A673 (cell line): ENCODE data around the gene HTR6. TPM values are rescaled to one million over a fixed set of nuclear protein-coding genes. Genes with fewer than 3 reads are reported as not detected.
"Not testable (repeated sequence)": the region's sequence is repeated elsewhere in the genome, so short reads cannot be mapped to it uniquely, and the experiment has no call there.

Experiments
- BruUV-seq: library from RNA; stranded (reverse); fragments of 400-500 nt; replicated peaks from 2 replicates; lab custom pipeline; 2021; lab: Mats Ljungman, UMichigan
- CTCF ChIA-PET: fragments of 300-600 bp; sonication (Branson Sonifier 250); formaldehyde crosslinking; loops from one replicate; lab custom pipeline; 2022; ENCODE audit warnings: antibody characterized with exemption; lab: Charles Lee
- POLR2A ChIA-PET: fragments of 300-600 bp; sonication (Branson Sonifier 250); formaldehyde crosslinking; loops from one replicate; lab custom pipeline; 2022; ENCODE audit warnings: antibody characterized with exemption; ENCODE audit not compliant: low non-redundant PET; lab: Charles Lee
- DNase-seq: peaks from one replicate; pipeline ENCODE4 v3.0.0-alpha.2; 2015; ENCODE audit warnings: low spot score
- H3K27ac ChIP-seq: fragments of 200-600 bp; sonication (generic); 2 replicates; pipeline ENCODE4 v1.5.1; 2016; ENCODE audit warnings: mixed run types, low read depth, mild to moderate bottlenecking, mixed read lengths, antibody characterized with exemption, low read length; ENCODE audit not compliant: poor library complexity, severe bottlenecking
- H3K27me3 ChIP-seq: fragments of 200-600 bp; sonication (generic); replicated peaks from 2 replicates; pipeline ENCODE4 v1.6.1; 2017; ENCODE audit warnings: mixed run types, low read depth, mild to moderate bottlenecking, mixed read lengths, antibody characterized with exemption, low read length; ENCODE audit not compliant: insufficient read depth, poor library complexity
- H3K36me3 ChIP-seq: fragments of 200-600 bp; sonication (generic); 2 replicates; pipeline ENCODE4 v1.6.1; 2016; ENCODE audit warnings: mixed run types, mild to moderate bottlenecking, mixed read lengths, antibody characterized with exemption, low read length; ENCODE audit not compliant: insufficient read depth, poor library complexity, severe bottlenecking
- H3K4me1 ChIP-seq: fragments of 200-600 bp; sonication (generic); 2 replicates; pipeline ENCODE4 v1.6.1; 2017; ENCODE audit warnings: mixed run types, mild to moderate bottlenecking, mixed read lengths, antibody characterized with exemption, low read length; ENCODE audit not compliant: insufficient read depth, poor library complexity, severe bottlenecking
- H3K4me3 ChIP-seq: fragments of 200-600 bp; sonication (generic); 2 replicates; pipeline ENCODE4 v1.5.1; 2016; ENCODE audit warnings: low read depth, mixed run types, mild to moderate bottlenecking, mixed read lengths, low read length; ENCODE audit not compliant: poor library complexity, severe bottlenecking
- H3K9me3 ChIP-seq: fragments of 200-600 bp; sonication (generic); 2 replicates; pipeline ENCODE4 v1.6.1; 2016; ENCODE audit warnings: mixed run types, low read depth, mild to moderate bottlenecking, mixed read lengths, antibody characterized with exemption, low read length; ENCODE audit not compliant: poor library complexity, severe bottlenecking
- EZH2 ChIP-seq: fragments of 200-600 bp; sonication (generic); IDR thresholded peaks from 2 replicates; pipeline ENCODE4 v1.6.1; 2017; ENCODE audit warnings: borderline replicate concordance, low read depth, mild to moderate bottlenecking, mixed read lengths, antibody characterized with exemption, low read length; ENCODE audit not compliant: poor library complexity, severe bottlenecking
- intact Hi-C: fragments of 100-400 bp; cut with micrococcal nuclease; formaldehyde crosslinking; loops from one replicate; pipeline ENCODE4 v1.10.0; 2022; ENCODE audit not compliant: unreplicated experiment
- total RNA-seq: library from RNA; stranded (reverse); gene quantifications from 2 replicates; pipeline ENCODE4 v1.2.3, GENCODE V29; 2021
- TF ChIP-seq, protein P1 (sequence below): fragments of 300-800, 200-600 bp; sonication (generic); conservative IDR thresholded peaks from 2 replicates; pipeline ENCODE4 v1.5.1; 2017; ENCODE audit warnings: low read depth, mild to moderate bottlenecking, antibody characterized with exemption, low read length, moderate library complexity, mixed read lengths

HTR6 gene
- total RNA-seq, 1 experiment from 2014 or later: not detected

DNA sequence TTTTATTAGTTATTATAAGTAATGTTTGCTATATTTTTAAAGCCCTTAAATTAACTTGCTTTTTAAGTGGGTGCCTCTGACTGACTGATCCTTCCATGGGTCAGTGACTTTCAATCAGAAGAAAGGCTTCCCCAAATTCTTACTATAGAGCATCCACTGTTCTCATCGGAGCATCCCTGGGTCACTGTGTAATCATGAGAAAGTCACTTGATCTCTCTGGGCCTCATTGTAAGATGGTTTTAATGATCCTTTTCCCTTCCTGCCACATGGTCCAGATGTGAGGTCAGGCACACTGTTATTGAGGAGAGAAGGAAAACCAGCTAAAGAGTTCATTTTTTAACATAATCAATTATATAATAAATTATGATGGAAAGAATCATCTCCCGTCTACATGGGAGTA, 31.6 kb upstream of the HTR6 start:
- Histone ChIP-seq H3K4me1 (peaks cover 4% of the 10 kb centered on the region), H3K36me3 (no peaks in the 10 kb centered on the region), H3K9me3 (no peaks in the 10 kb centered on the region), H3K27ac (no peak overlapping the region), H3K4me3 (no peak overlapping the region), H3K27me3 (no peaks in the 10 kb centered on the region)
- TF ChIP-seq, protein P1, sequence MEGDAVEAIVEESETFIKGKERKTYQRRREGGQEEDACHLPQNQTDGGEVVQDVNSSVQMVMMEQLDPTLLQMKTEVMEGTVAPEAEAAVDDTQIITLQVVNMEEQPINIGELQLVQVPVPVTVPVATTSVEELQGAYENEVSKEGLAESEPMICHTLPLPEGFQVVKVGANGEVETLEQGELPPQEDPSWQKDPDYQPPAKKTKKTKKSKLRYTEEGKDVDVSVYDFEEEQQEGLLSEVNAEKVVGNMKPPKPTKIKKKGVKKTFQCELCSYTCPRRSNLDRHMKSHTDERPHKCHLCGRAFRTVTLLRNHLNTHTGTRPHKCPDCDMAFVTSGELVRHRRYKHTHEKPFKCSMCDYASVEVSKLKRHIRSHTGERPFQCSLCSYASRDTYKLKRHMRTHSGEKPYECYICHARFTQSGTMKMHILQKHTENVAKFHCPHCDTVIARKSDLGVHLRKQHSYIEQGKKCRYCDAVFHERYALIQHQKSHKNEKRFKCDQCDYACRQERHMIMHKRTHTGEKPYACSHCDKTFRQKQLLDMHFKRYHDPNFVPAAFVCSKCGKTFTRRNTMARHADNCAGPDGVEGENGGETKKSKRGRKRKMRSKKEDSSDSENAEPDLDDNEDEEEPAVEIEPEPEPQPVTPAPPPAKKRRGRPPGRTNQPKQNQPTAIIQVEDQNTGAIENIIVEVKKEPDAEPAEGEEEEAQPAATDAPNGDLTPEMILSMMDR: no peak
- no peak for TF ChIP-seq EZH2
- CTCF ChIA-PET: no interaction called here
- no peak for DNase-seq
- POLR2A ChIA-PET: no interaction called here
- BruUV-seq: no TSS peak
- intact Hi-C loops: no loop called here

DNA sequence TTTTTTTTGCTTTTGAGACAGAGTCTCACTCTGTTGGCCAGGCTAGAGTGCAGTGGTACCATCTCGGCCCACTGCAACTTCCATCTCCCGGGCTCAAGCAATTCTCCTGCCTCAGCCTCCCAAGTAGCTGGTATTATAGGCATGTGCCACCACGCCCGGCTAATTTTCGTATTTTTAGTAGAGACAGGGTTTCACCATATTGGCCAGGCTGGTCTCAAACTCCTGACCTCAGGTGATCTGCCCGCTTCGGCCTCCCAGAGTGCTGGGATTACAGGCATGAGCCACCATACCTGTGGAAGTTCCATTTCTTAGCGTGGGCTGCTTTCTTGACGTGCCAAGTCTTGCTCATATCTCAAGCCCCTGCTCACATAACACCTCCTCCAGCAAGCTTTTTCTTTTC, 29.6 kb upstream of the HTR6 start:
- H3K27me3 ChIP-seq, CTCF ChIA-PET, DNase-seq, BruUV-seq, POLR2A ChIA-PET, H3K27ac ChIP-seq, intact Hi-C loops, H3K9me3 ChIP-seq, H3K36me3 ChIP-seq, H3K4me1 ChIP-seq, H3K4me3 ChIP-seq: not testable (repeated sequence)

DNA sequence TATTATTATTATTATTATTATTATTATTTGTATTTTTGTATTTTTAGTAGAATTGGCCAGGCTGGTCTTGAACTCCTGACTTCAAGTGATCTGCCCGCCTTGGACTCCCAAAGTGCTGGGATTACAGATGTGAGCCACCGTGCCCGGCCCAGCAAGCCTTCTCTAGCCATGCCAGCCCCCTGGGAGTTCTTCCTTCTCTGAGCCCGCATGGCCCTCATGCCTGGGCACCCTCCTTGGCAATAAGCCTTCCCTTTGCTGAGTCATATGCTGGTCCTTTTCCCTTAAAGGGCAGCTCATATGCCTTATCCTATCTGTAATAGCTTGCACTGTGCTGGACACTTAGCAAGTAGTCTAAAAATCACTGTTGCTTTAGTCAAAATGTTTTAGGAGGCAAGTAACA, 29.0 kb upstream of the HTR6 start:
- Histone ChIP-seq H3K4me1 (peaks cover 7% of the 10 kb centered on the region), H3K36me3 (no peaks in the 10 kb centered on the region), H3K4me3 (no peak overlapping the region), H3K27ac (no peak overlapping the region), H3K9me3 (no peaks in the 10 kb centered on the region), H3K27me3 (no peaks in the 10 kb centered on the region)
- DNase-seq: no peak
- TF ChIP-seq EZH2: no peak
- TF ChIP-seq, protein P1: no peak
- CTCF ChIA-PET: no interaction called here
- BruUV-seq: no TSS peak
- intact Hi-C loops: no loop called here
- POLR2A ChIA-PET: no interaction called here

DNA sequence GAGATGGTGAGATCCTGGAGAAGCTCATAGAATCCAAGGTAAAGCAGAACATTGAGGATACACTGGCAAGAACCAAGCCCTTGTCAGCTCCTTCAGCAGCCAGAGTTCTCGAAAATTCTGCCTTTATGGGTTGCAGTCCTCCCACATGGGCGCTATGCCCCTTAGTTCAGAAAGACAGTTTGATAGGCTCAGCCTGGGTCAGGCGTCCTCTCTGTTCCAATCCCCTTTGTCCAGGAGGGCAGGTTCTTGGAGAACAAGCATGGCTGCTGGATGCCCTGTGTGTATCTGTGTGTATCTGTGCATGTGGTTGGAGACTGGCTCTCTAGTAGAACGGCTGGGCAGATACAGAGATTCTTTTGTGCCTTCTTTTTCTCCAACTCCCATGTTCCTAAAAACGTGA, 28.6 kb upstream of the HTR6 start:
- H3K9me3 ChIP-seq: no peaks in the 10 kb centered on the region
- intact Hi-C loops: no loop called here
- H3K36me3 ChIP-seq: no peaks in the 10 kb centered on the region
- no peak overlapping the region for H3K4me3 ChIP-seq
- no peak overlapping the region for H3K27ac ChIP-seq
- no peaks in the 10 kb centered on the region for H3K27me3 ChIP-seq
- peaks cover 9% of the 10 kb centered on the region for H3K4me1 ChIP-seq
- DNase-seq: no peak
- BruUV-seq: no TSS peak
- TF ChIP-seq, protein P1: no peak
- no peak for TF ChIP-seq EZH2
- CTCF ChIA-PET: no interaction called here
- POLR2A ChIA-PET: no interaction called here

DNA sequence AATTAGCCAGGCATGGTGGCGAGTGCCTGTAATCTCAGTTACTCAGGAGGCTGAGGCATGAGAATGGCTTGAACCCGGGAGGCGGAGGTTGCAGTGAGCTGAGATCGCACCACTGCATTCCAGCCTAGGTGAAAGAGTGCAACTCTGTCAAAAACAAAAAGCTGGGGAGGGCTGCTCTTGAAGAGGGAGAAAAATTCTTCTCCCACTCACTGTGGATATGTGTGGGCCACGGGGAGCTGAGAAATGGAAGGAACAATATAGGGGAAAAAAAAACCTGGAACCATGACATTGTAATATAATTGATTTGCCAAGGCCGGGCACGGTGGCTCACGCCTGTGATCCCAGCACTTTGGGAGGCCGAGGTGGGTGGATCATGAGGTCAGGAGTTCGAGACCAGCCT, 27.9 kb upstream of the HTR6 start:
- CTCF ChIA-PET, DNase-seq, H3K36me3 ChIP-seq, H3K27me3 ChIP-seq, POLR2A ChIA-PET, BruUV-seq, H3K4me1 ChIP-seq, H3K9me3 ChIP-seq, H3K27ac ChIP-seq, intact Hi-C loops, H3K4me3 ChIP-seq: not testable (repeated sequence)
